Prostate gland (tissue), 2 donors: ENCODE results near the gene FGGY. TPM values are rescaled to one million over a fixed set of nuclear protein-coding genes. Genes with fewer than 3 reads are reported as not detected.

Source experiments
- DNase-seq: peaks from one replicate; pipeline ENCODE4 v3.0.0-alpha.2; 2019; ENCODE audit warnings: low spot score
- H3K27ac ChIP-seq, 2 donors: fragments of 200-600 bp; sonication (generic); 2 replicates each; pipeline ENCODE4 v1.5.1; 2017 to 2019
- H3K27me3 ChIP-seq: fragments of 200-600 bp; sonication (generic); replicated peaks from 2 replicates; pipeline ENCODE4 v1.5.1; 2019; ENCODE audit not compliant: insufficient read depth
- H3K36me3 ChIP-seq, 2 donors: fragments of 200-600 bp; sonication (generic); 1 replicate in 1 of 2; 2 replicates in 1 of 2; pipeline versions ENCODE4 v1.5.1 to v1.8.1; 2017 to 2019
- H3K4me1 ChIP-seq: fragments of 200-600 bp; sonication (generic); replicated peaks from 2 replicates; pipeline ENCODE4 v1.5.1; 2019
- H3K4me3 ChIP-seq, 2 donors: fragments of 200-600 bp; sonication (generic); 2 replicates each; pipeline ENCODE4 v1.5.1; 2017 to 2019
- H3K9me3 ChIP-seq: fragments of 200-600 bp; sonication (generic); 2 replicates; pipeline ENCODE4 v1.5.1; 2017
- CTCF ChIP-seq, 4 experiments: fragments of 200-600 bp in 2 of 4; fragments of 450-650 bp in 2 of 4; sonication (generic) in 2 of 4; IDR thresholded peaks; 1 replicate in 3 of 4; 2 replicates in 1 of 4; pipeline ENCODE4 v1.5.1; 2016 to 2019; ENCODE audit warnings: antibody characterized with exemption in 4 of 4, mild to moderate bottlenecking in 2 of 4, moderate library complexity in 2 of 4
- POLR2A ChIP-seq: fragments of 450-650 bp; IDR thresholded peaks from one replicate; pipeline ENCODE4 v1.6.1; 2016; ENCODE audit warnings: antibody characterized with exemption, mild to moderate bottlenecking
- POLR2AphosphoS5 ChIP-seq: sonication (generic); formaldehyde crosslinking; IDR thresholded peaks from one replicate; pipeline ENCODE4 v1.6.1; 2017; ENCODE audit warnings: antibody characterized with exemption
- WGBS: methylation state at CpG from one replicate; pipeline ENCODE4 v1.1.5; 2018; 5-methylcytosine and 5-hydroxymethylcytosine counted together
- intact Hi-C: fragments of 100-400 bp; cut with DNase I; formaldehyde crosslinking; loops from one replicate; pipeline ENCODE4 v1.14.2; 2022
- total RNA-seq, 2 donors: library from RNA; depleted of rRNA; stranded (reverse); fragments of >200 nt; gene quantifications; one replicate each; pipeline ENCODE4 v1.1.0, GENCODE V29; 2016

Gene FGGY
- total RNA-seq, 2 donors from 2014 or later: 28.6 to 32.2 TPM

- no peak overlapping the region for H3K4me3 ChIP-seq
- WGBS: 48% methylated on average over 2 of the region's 2 CpGs
- no peak for TF ChIP-seq CTCF (IDR thresholded peaks at IDR 0.05)
- no peak for TF ChIP-seq POLR2AphosphoS5
- TF ChIP-seq POLR2A: no peak
- H3K27me3 ChIP-seq: no peaks in the 10 kb centered on the region
- H3K9me3 ChIP-seq: no peaks in the 10 kb centered on the region
- no peak overlapping the region for H3K27ac ChIP-seq
- no peak for DNase-seq
- no peaks in the 10 kb centered on the region for H3K36me3 ChIP-seq
- intact Hi-C loops: no loop called here
- H3K4me1 ChIP-seq: no peaks in the 10 kb centered on the region
These were observed 139.7 kb downstream of the FGGY start for GRCh38 chr1:59436637-59437036.

GRCh38 chr1:59438058-59438560 lies 141.2 kb downstream of the FGGY start:
- DNase-seq: no peak
- 80% methylated on average over 1 of the region's 1 CpG for WGBS
- Histone ChIP-seq H3K27ac (no peak overlapping the region), H3K9me3 (no peaks in the 10 kb centered on the region), H3K4me3 (no peak overlapping the region), H3K36me3 (no peaks in the 10 kb centered on the region), H3K4me1 (no peaks in the 10 kb centered on the region), H3K27me3 (no peaks in the 10 kb centered on the region)
- no peak for TF ChIP-seq CTCF (IDR thresholded peaks at IDR 0.05)
- intact Hi-C loops: no loop called here

DNA sequence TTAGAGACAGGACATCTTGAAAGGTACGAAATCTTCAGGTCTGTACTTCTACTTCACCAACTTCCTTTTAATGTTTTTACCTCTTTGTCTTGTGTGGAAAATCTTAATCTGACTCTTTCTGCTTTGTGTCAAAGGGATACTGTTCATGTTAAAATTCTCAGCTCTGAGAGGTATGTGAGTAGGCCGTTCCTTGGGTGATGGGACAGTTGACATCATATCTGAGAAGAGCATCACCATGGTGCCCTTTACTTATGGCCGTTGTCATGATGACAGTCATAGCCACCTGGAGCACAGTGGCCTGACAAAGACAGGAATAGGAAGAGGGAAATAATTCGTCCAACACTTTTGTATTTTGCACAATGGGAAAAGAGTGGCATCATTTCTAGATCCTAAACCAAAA lies 145.6 kb downstream of the FGGY start:
- 92% methylated on average over 4 of the region's 4 CpGs for WGBS
- no peak for DNase-seq
- H3K27me3 ChIP-seq: no peaks in the 10 kb centered on the region
- no peaks in the 10 kb centered on the region for H3K9me3 ChIP-seq
- H3K4me3 ChIP-seq: no peak overlapping the region
- H3K4me1 ChIP-seq: no peaks in the 10 kb centered on the region
- no peaks in the 10 kb centered on the region for H3K36me3 ChIP-seq
- H3K27ac ChIP-seq: no peak overlapping the region
- no peak for TF ChIP-seq CTCF (IDR thresholded peaks at IDR 0.05)
- no peak for TF ChIP-seq POLR2AphosphoS5
- no peak for TF ChIP-seq POLR2A
- intact Hi-C loops: loop anchor here (5.0 to 10.0 kb wide), 2 partner anchors 72 to 245 kb away; no protein-coding TSS in a partner anchor

DNA sequence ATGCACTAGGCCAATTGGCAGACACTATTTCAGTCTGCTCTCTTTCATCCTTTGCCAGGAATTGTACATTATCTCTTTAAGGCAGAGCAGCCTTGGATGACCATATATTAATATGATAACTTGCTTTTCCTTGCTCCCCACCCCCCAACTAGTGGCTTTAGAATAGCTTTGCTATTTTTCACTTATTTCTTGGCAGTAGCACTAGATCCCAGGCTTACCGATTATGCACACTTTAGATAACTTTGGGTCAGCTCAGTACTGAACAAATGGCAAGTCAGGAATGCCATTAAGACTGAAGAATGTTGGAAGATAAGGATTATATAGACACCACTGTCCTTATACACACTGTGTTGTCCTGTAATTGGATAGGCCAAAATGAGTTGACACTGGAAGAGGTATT lies 146.4 kb downstream of the FGGY start:
- Histone ChIP-seq H3K4me1 (no peaks in the 10 kb centered on the region), H3K4me3 (no peak overlapping the region), H3K36me3 (no peaks in the 10 kb centered on the region), H3K9me3 (no peaks in the 10 kb centered on the region), H3K27ac (no peak overlapping the region), H3K27me3 (no peaks in the 10 kb centered on the region)
- TF ChIP-seq POLR2A (no peak), POLR2AphosphoS5 (no peak), CTCF (IDR thresholded peaks at IDR 0.05) (no peak)
- 14% methylated on average over 1 of the region's 1 CpG for WGBS
- intact Hi-C loops: loop anchor here (5.0 to 10.0 kb wide), 2 partner anchors 71 to 244 kb away; no protein-coding TSS in a partner anchor
- no peak for DNase-seq

GRCh38 chr1:59444520-59444919 lies 147.6 kb downstream of the FGGY start:
- Histone ChIP-seq H3K4me3 (no peak overlapping the region), H3K27ac (no peak overlapping the region), H3K4me1 (no peaks in the 10 kb centered on the region), H3K9me3 (no peaks in the 10 kb centered on the region), H3K27me3 (no peaks in the 10 kb centered on the region), H3K36me3 (no peaks in the 10 kb centered on the region)
- DNase-seq: no peak
- no peak for TF ChIP-seq POLR2AphosphoS5
- TF ChIP-seq CTCF (IDR thresholded peaks at IDR 0.05): no peak
- TF ChIP-seq POLR2A: no peak
- WGBS: 93% methylated on average over 6 of the region's 6 CpGs
- intact Hi-C loops: loop anchor here (5.0 to 10.0 kb wide), 2 partner anchors 70 to 243 kb away; no protein-coding TSS in a partner anchor
